Mesothelial cell of epicardium (in vitro differentiated cells): ENCODE measurements around the gene DNAJC30. TPM values are rescaled to one million over a fixed set of nuclear protein-coding genes. Genes with fewer than 3 reads are reported as not detected.
"Not testable (repeated sequence)": the region's sequence is repeated elsewhere in the genome, so short reads cannot be mapped to it uniquely, and the experiment has no call there.

ENCODE experiments used
- DNase-seq, 2 experiments: peaks; one replicate each; pipeline ENCODE4 v3.0.0; 2021; ENCODE audit warnings: low spot score in 2 of 2; ENCODE audit not compliant: unreplicated experiment in 2 of 2
- H3K27ac Mint-ChIP-seq: 2 replicates; pipeline ENCODE4 v1.8.0; 2021; ENCODE audit warnings: mixed read lengths
- H3K27me3 Mint-ChIP-seq: 2 replicates; pipeline ENCODE4 v1.8.0; 2021; ENCODE audit warnings: low read depth, mixed read lengths
- H3K36me3 Mint-ChIP-seq: 2 replicates; pipeline ENCODE4 v1.8.0; 2021; ENCODE audit warnings: mixed read lengths
- H3K4me1 Mint-ChIP-seq: 2 replicates; pipeline ENCODE4 v1.8.0; 2021; ENCODE audit warnings: mixed read lengths
- H3K4me3 Mint-ChIP-seq: 2 replicates; pipeline ENCODE4 v1.8.0; 2021; ENCODE audit warnings: mild to moderate bottlenecking, moderate library complexity, mixed read lengths
- H3K9me3 Mint-ChIP-seq: 2 replicates; pipeline ENCODE4 v1.8.0; 2021; ENCODE audit warnings: mixed read lengths
- total RNA-seq: library from RNA; stranded (reverse); gene quantifications from 3 replicates; pipeline ENCODE4 v1.2.1, GENCODE V29; 2021
- TF ChIP-seq, protein P1 (sequence below): fragments of 200-600 bp; sonication (generic); IDR thresholded peaks from one replicate; pipeline ENCODE4 v1.5.0; 2021; ENCODE audit warnings: antibody characterized with exemption; ENCODE audit not compliant: unreplicated experiment

Gene DNAJC30
- total RNA-seq, 1 donor from 2014 or later: 13.1 TPM

DNA sequence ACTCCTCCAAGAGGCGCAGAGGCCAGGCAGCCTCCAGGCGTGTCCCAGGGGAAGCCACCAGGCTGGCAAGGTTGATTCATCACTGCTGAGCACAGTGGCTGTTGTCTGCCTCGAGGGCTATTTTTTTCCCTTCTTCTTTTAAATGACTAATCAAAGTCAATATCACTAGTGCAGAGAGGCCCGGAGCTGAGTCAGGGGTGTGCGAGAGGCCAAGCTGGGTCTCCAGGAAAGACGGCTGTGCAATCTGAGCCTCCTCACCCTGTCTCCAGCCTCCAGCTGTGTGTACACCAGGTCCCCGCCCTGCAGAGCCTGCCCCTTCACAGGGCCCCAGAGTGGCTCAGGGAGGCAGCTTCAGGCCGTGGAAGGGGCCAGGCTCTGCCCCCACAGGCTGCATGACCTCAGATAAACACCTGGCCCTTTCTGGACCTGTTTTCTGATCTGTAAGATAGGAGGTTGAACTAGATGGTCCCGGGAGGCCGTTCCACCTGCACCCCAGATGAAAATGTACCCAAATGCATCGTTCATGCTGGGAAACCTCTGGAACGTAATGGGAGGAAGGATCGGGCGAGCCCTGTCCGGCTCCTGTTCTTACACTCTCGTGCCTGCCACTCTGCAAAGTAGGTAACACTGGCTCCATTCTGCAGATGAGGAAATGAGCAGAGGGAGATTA, 32.5 kb upstream of the DNAJC30 start:
- Mint-ChIP-seq H3K27ac (peak overlapping the region; percentile 62), H3K27me3 (peaks cover 2% of the 10 kb centered on the region), H3K4me1 (peaks cover 26% of the 10 kb centered on the region), H3K9me3 (no peaks in the 10 kb centered on the region), H3K36me3 (peaks cover 4% of the 10 kb centered on the region), H3K4me3 (peak overlapping the region; percentile 13)
- TF ChIP-seq, protein P1, sequence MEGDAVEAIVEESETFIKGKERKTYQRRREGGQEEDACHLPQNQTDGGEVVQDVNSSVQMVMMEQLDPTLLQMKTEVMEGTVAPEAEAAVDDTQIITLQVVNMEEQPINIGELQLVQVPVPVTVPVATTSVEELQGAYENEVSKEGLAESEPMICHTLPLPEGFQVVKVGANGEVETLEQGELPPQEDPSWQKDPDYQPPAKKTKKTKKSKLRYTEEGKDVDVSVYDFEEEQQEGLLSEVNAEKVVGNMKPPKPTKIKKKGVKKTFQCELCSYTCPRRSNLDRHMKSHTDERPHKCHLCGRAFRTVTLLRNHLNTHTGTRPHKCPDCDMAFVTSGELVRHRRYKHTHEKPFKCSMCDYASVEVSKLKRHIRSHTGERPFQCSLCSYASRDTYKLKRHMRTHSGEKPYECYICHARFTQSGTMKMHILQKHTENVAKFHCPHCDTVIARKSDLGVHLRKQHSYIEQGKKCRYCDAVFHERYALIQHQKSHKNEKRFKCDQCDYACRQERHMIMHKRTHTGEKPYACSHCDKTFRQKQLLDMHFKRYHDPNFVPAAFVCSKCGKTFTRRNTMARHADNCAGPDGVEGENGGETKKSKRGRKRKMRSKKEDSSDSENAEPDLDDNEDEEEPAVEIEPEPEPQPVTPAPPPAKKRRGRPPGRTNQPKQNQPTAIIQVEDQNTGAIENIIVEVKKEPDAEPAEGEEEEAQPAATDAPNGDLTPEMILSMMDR: no peak
- peak in 1 of 2 experiments; percentile 46 for DNase-seq

DNA sequence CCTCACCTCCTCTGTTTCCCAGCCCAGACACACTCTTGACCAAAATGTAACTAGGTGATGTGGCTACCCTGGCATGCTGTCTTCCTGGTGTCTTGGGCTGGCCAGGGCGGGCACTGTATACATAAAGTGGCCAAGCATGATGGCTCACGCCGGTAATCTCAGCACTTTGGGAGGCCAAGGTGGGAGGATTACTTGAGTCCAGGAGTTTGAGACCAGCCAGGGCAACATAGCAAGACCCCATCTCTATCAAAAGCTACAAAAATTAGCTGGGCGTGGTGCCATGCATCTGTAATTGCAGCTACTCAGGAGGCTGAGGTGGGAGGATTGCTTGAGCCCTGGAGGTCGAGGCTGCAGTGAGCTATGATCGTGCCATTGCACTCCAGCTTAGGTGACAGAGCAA, 30.1 kb upstream of the DNAJC30 start:
- H3K36me3 Mint-ChIP-seq, DNase-seq, H3K27ac Mint-ChIP-seq, H3K27me3 Mint-ChIP-seq, H3K9me3 Mint-ChIP-seq, H3K4me3 Mint-ChIP-seq: not testable (repeated sequence)
- H3K4me1 Mint-ChIP-seq: peaks cover 23% of the 10 kb centered on the region

DNA sequence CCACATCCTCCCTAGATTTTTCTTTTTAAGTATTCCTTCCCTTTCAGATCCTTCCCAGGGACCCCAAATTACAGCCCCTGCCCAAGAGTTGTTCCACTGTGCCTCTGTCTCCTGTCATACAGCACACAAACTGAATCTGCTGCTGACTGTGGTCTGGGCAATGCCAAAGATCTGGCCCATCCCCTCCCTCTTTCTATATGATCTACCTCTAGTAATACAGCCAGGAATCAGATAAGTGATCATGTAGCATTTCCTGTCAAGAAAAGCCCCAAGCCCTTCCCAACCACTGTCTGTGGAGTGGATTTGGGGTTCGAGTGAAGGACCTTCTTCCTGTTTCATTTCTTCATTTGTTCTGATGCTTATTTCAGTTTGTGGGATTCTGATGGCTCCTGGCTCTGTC, 29.5 kb upstream of the DNAJC30 start:
- Mint-ChIP-seq H3K27me3 (no peaks in the 10 kb centered on the region), H3K27ac (no peak overlapping the region)

DNA sequence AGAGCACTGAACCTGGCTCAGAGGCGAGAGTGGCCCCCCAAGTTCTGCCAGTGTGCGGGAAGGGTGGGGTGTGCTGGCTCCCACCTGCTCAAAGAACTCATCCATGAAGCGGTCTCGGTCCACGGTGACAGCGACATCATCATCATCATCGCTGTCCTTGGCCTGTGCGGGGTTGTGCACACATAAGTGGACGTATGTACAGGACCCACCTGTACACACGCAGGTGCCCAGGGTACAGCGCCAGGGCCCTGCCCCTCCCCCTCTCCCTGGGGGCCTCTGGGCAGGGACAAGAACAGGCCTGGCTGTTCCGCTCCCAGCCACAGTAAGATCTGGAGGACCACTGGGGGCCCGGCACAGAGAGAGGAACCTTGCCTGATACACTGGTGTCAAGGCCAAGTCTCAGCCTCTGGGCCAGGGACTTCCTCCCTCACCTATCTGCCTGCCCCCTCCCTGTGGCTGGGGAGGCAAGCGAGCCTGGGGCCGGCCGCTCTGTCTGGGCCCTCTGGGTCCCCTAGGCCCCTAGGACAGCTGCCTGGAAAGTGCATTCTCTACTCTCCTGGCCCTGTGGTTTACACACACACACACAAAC, 25.8 kb upstream of the DNAJC30 start:
- Mint-ChIP-seq H3K27ac (no peak overlapping the region), H3K9me3 (no peaks in the 10 kb centered on the region), H3K36me3 (peaks cover 4% of the 10 kb centered on the region), H3K4me1 (peaks cover 3% of the 10 kb centered on the region), H3K4me3 (no peak overlapping the region), H3K27me3 (no peaks in the 10 kb centered on the region)
- TF ChIP-seq, protein P1: no peak
- no peak for DNase-seq

More for the DNA sequence above, 29.5 kb upstream of the DNAJC30 start:
- Mint-ChIP-seq H3K4me1 (peaks cover 19% of the 10 kb centered on the region), H3K9me3 (no peaks in the 10 kb centered on the region), H3K4me3 (no peak overlapping the region), H3K36me3 (peaks cover 4% of the 10 kb centered on the region)
- TF ChIP-seq, protein P1: no peak
- no peak for DNase-seq

DNA sequence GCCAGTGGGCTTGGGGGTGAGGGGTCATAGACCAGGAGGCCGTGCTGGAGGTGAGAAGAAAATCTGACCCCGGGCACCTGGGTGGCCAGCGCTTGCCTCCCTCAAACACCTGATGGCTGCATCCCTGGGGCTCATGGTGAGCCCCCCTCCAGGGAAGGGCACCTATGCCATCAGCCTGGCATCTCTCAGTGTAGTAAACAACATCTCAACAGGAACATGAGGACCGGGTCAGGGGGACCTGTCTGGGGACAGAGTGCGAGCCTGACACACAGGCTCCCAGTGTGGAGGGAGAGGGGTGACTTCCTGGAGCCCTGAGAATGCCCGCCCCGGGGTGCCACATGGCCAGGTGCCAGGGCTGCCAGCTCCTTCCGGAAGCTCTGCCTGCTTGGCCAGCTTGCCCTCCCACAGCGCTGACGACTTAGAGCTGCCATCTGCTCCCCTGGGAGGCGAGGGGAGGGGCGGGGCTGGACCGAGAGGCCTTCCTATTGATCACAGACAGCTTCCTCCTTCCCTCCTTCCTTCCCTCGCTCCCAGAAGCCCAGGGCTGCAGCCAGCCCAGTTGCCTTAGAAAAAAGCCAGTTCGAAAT, 23.9 kb upstream of the DNAJC30 start:
- no peak for DNase-seq
- Mint-ChIP-seq H3K36me3 (peaks cover 4% of the 10 kb centered on the region), H3K9me3 (no peaks in the 10 kb centered on the region), H3K27me3 (no peaks in the 10 kb centered on the region), H3K4me3 (no peak overlapping the region), H3K27ac (no peak overlapping the region), H3K4me1 (peaks cover 3% of the 10 kb centered on the region)
- TF ChIP-seq, protein P1: no peak
